HG03159 (cell line): ENCODE results near the gene THOC7.
A peak's percentile ranks its signal among the peaks of the same experiment; 100 is the strongest.

Source experiments
- ATAC-seq: cut with Tn5 transposase; IDR thresholded peaks from one replicate; pipeline ENCODE4 v1.9.1; 2021; ENCODE audit warnings: mild to moderate bottlenecking, moderate library complexity; ENCODE audit not compliant: unreplicated experiment

The THOC7 gene

DNA sequence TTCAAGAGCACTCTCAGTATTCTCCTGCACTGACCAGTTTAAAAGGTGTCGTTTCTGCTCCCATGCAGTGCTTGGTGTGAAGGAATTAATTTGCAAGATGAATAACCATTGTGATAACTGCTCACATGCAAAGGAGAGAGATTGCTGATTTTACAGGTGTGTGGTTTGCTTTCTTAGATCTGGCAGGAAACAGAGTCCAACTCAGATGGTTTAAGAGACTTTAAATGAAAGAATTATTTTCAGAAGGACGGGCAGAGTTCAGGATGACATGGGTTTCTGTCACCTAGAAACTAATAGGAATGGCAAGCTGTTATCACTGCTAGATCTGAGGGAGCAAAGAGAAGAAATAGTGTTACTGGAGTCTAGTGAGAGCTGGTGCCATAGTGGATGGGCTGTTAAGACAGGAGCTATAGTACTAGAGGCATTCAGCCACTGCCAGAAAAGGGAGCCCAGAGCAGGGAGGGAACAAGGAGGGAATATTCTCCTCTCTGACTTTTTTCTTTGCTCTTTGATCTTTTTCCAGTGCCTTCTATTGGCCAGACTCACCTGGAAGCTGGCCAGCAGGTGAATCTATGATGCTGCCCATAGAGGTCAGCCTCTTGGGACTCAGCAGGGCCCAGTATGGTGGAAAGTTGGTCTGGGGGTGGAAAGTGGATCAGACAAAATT, 14.9 kb upstream of the THOC7 start:
- no peak for ATAC-seq

- no peak for ATAC-seq
Measured at GRCh38 chr3:63877737-63878393, 14.3 kb upstream of the THOC7 start.

GRCh38 chr3:63876260-63876659, 12.7 kb upstream of the THOC7 start:
- ATAC-seq, result no peak

DNA sequence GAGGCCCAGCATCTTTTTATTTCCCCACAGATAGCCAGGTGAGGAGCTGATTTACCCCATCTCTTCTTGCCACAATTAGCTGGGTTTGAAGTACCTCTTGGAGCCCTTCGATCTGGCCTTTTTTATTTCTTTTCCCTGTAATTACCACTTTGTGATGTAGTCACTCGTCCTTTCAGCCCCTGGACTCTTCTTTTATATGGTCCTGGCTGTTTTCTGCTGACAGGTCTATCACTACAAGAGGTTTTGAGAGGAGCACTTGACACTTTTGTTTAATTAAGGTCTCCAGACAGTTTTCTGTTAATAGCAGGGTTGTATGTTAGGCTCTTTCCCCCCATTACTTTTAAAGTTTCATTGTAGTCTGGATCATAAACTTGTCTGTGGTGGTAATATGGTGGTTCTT, 11.9 kb upstream of the THOC7 start:
- ATAC-seq, result no peak

- ATAC-seq, result no peak
Measured at GRCh38 chr3:63874769-63875168, 11.2 kb upstream of the THOC7 start.

GRCh38 chr3:63872135-63872924, 8.7 kb upstream of the THOC7 start:
- no peak for ATAC-seq

GRCh38 chr3:63870615-63871005, 7.0 kb upstream of the THOC7 start:
- no peak for ATAC-seq

- ATAC-seq, result no peak
Measured at GRCh38 chr3:63869940-63870614, 6.5 kb upstream of the THOC7 start.

DNA sequence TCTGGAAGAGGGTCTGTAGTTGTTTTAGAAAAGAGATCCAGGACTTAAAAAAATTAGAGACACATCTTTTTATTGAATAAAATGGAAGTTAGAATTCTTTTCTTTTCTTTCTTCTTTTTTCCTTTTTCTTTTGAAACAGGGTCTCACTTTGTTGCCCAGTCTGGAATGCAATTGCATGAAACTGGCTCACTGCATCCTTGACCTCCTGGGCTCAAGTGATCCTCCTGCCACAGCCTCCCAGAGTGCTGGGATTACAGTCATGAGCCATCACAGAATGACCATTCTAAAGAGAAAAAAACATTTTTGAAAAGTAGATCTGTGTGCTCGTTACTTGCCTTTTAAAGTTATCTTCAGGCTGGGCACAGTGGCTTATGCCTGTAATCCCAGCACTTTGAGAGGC, 3.6 kb upstream of the THOC7 start:
- no peak for ATAC-seq

GRCh38 chr3:63864965-63865327, 1.3 kb upstream of the THOC7 start:
- no peak for ATAC-seq

- ATAC-seq, result peak; percentile 58
Measured at GRCh38 chr3:63864008-63864964, 681 bp upstream of the THOC7 start.

DNA sequence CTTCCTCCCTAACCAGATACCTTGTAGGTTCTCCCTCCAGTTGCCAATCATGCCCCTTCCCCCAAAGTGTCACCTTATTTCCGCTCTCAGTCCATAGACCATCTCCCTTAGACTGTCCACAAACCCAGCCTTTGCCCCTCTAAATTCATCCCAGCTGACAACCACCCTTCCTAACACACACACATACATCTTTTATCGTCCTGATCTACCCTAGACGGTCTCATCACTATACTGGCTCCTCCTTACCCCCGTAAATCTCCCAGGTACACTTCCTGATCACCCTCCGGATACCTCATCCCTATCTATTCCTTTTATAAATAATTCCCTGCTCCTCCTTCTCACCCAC, 828 bp downstream of the THOC7 start:
- no peak for ATAC-seq

GRCh38 chr3:63861306-63861705, 2.3 kb downstream of the THOC7 start:
- ATAC-seq, result no peak

DNA sequence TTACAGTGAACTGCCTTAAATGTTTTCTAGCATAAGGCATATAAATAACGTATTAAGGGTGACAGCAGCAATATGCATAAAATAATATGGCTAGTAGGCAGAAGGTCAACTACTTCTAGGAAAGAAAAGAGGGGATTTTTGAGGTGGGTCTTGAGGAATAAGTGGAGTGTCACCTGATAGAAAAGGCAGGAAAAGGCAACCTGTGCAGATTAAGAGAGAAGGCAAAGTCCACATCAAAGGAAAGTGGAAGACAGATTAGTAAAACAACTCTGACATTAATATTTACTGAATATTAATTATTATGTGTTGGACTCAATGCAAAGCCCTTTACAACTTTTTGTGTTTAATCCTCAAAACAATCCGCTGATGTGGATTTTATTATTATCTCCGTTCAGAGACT, 2.8 kb downstream of the THOC7 start:
- ATAC-seq, result no peak

DNA sequence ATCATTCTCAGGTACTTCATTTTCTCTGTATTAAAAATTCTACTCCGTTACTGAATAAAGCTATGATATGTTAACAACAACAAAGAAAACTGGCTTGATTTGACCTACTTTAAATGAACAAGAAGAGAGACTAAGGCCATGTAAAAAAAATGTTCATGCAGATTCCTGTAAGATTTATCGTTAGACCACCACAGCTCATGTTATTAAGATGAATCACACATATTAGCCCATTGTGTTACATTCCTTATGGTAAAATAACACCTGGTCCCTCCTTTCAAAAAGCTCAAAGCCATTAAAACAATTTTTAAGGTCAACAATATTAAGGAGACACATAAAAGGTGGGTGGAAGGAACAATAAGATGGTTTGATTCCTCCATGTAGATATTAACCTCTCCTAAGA, 6.3 kb downstream of the THOC7 start:
- ATAC-seq, result no peak

DNA sequence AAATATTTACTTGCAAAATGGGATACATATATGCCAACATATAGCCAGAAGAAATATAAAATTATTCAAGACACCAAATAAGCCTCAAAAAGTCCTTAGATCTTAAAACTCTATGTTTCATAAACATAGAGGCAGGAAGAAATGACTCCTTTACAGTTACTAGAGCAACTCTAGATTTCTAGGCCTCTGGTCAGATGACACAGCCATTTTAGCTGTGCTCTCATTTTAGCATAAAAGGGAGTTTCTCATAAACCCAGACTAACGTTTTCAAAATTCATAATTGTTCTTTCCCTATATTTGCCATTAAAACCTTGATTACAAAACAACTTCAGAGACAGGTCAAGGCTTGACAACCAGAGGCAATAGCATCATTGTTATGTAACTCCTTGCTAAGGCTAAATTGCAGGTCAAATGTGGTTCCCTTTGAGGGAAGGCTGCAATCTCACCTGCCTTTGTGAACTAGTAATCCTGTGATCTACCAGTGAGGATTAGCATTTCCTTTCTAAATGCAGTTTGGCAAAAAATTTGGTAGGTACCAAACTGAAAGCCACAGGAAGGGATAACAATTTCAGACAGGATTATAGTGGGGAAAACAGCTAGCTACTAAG, 8.2 kb downstream of the THOC7 start:
- ATAC-seq, result no peak

- ATAC-seq, result no peak
Measured at GRCh38 chr3:63853106-63853505, 10.5 kb downstream of the THOC7 start.

GRCh38 chr3:63851287-63851686, 12.3 kb downstream of the THOC7 start:
- no peak for ATAC-seq

GRCh38 chr3:63849175-63849574, 14.4 kb downstream of the THOC7 start:
- ATAC-seq, result no peak
